ENCODE data around the gene CSMD2.

DNA sequence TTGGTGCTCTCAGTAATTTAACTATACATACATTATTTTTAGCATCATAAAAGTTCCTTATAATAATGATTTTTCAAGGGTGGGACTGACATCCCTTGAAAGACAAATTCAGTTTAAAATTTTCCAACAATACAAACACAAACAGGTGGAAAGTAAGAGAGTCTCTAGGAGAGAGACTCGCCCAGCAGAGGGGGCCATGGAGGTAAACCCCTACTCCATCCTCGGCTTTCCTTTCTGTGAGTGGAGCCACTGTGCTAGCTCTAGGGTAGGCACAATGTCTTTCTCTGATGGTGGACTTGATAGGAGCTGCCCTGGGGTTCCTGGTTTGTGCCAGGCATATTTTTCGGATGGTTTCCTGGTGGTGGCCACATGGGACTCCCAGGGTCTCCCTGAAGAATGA is 8.3 kb downstream of the CSMD2 start:
- TF ChIP-seq, protein P1, sequence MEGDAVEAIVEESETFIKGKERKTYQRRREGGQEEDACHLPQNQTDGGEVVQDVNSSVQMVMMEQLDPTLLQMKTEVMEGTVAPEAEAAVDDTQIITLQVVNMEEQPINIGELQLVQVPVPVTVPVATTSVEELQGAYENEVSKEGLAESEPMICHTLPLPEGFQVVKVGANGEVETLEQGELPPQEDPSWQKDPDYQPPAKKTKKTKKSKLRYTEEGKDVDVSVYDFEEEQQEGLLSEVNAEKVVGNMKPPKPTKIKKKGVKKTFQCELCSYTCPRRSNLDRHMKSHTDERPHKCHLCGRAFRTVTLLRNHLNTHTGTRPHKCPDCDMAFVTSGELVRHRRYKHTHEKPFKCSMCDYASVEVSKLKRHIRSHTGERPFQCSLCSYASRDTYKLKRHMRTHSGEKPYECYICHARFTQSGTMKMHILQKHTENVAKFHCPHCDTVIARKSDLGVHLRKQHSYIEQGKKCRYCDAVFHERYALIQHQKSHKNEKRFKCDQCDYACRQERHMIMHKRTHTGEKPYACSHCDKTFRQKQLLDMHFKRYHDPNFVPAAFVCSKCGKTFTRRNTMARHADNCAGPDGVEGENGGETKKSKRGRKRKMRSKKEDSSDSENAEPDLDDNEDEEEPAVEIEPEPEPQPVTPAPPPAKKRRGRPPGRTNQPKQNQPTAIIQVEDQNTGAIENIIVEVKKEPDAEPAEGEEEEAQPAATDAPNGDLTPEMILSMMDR (IDR thresholded peaks at IDR 0.05; ENCODE audit: low read length), result no peak
- TF ChIP-seq EZH2phosphoT487 (IDR thresholded peaks at IDR 0.05; ENCODE audit: low read length) (no peak), EZH2 (optimal IDR thresholded peaks at IDR 0.05; ENCODE audit: low read depth, low read length) (no peak)

Measured in MM.1S (cell line).